Tibial artery (tissue), 4 donors: Measurements from ENCODE around the gene HSF4.
A peak's percentile ranks its signal among the peaks of the same experiment; 100 is the strongest.

Source experiments
- DNase-seq, 2 donors: peaks; one replicate each; pipeline ENCODE4 v3.0.0-alpha.2; 2019
- H3K27ac ChIP-seq, 2 donors: fragments of 200-600 bp; sonication (generic) in 1 of 2; 1 replicate in 1 of 2; 2 replicates in 1 of 2; pipeline ENCODE4 v1.5.1; 2018 to 2019; ENCODE audit warnings: mild to moderate bottlenecking in 1 of 2
- H3K27me3 ChIP-seq, 2 donors: fragments of 200-600 bp; sonication (generic) in 1 of 2; one replicate each; pipeline versions ENCODE4 v1.5.1 to v1.6.0; 2016 to 2019
- H3K36me3 ChIP-seq, 3 donors: fragments of 200-600 bp; sonication (generic) in 2 of 3; one replicate each; pipeline ENCODE4 v1.5.1; 2016 to 2019; ENCODE audit warnings: mild to moderate bottlenecking in 2 of 3
- H3K4me1 ChIP-seq, 4 donors: fragments of 200-600 bp; sonication (generic) in 2 of 4; 1 replicate in 3 of 4; 2 replicates in 1 of 4; pipeline ENCODE4 v1.5.1; 2016 to 2019
- H3K4me3 ChIP-seq, 2 donors: fragments of 200-600 bp; sonication (generic) in 1 of 2; 1 replicate in 1 of 2; 2 replicates in 1 of 2; pipeline ENCODE4 v1.5.1; 2018 to 2019; ENCODE audit warnings: mild to moderate bottlenecking in 2 of 2
- H3K9me3 ChIP-seq, 3 donors: fragments of 200-600 bp; sonication (generic) in 1 of 3; one replicate each; pipeline ENCODE4 v1.5.1; 2016 to 2019
- intact Hi-C: fragments of 100-400 bp; cut with DNase I; formaldehyde crosslinking; loops from one replicate; pipeline ENCODE4 v1.15.0; 2023; ENCODE audit warnings: low total_unique reads
- TF ChIP-seq, protein P1 (sequence below), 2 experiments: fragments of 200-600 bp in 1 of 2; fragments of 450-650 bp in 1 of 2; IDR thresholded peaks; one replicate each; pipeline ENCODE4 v1.5.1; 2017 to 2019; ENCODE audit warnings: antibody characterized with exemption in 2 of 2, mild to moderate bottlenecking in 1 of 2, moderate library complexity in 1 of 2

Gene HSF4

DNA sequence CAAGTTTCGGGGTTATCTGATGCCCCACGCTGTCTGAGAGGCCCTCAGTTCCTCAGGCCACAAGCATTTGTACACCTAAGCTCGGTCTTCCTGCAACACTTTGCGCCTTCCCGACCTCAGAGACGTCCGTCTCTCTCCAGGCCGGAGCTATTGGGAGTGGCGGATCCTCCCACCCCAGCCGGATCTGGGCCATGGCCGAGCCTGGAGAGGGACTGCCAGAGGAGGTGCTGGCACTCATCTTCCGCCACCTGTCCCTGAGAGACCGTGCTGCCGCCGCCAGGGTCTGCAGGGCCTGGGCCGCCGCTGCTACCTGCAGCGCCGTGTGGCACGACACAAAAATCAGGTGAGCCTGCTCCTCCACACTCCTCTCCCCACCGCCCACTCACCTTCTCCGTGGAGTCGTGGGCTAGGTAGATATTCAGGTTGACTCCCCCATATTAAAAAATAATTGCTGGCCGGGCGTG lies 2.9 kb upstream of the HSF4 start:
- H3K4me1 ChIP-seq = peaks cover 4 to 72% (median 62%) of the 10 kb centered on the region in 4 donors
- DNase-seq = no peak
- H3K36me3 ChIP-seq = no peaks in the 10 kb centered on the region
- no peak overlapping the region for H3K27ac ChIP-seq
- H3K9me3 ChIP-seq = no peaks in the 10 kb centered on the region
- intact Hi-C loops = loop anchor here (5.0 kb wide), 1 partner anchor 279 kb away; the partner anchor contains the start of gene PDP2
- H3K27me3 ChIP-seq = peaks cover 0 to 45% of the 10 kb centered on the region in 2 donors
- peak overlapping the region in 1 of 2 donors; percentile 93 for H3K4me3 ChIP-seq
- TF ChIP-seq, protein P1, sequence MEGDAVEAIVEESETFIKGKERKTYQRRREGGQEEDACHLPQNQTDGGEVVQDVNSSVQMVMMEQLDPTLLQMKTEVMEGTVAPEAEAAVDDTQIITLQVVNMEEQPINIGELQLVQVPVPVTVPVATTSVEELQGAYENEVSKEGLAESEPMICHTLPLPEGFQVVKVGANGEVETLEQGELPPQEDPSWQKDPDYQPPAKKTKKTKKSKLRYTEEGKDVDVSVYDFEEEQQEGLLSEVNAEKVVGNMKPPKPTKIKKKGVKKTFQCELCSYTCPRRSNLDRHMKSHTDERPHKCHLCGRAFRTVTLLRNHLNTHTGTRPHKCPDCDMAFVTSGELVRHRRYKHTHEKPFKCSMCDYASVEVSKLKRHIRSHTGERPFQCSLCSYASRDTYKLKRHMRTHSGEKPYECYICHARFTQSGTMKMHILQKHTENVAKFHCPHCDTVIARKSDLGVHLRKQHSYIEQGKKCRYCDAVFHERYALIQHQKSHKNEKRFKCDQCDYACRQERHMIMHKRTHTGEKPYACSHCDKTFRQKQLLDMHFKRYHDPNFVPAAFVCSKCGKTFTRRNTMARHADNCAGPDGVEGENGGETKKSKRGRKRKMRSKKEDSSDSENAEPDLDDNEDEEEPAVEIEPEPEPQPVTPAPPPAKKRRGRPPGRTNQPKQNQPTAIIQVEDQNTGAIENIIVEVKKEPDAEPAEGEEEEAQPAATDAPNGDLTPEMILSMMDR (IDR thresholded peaks at IDR 0.05) = no peak

DNA sequence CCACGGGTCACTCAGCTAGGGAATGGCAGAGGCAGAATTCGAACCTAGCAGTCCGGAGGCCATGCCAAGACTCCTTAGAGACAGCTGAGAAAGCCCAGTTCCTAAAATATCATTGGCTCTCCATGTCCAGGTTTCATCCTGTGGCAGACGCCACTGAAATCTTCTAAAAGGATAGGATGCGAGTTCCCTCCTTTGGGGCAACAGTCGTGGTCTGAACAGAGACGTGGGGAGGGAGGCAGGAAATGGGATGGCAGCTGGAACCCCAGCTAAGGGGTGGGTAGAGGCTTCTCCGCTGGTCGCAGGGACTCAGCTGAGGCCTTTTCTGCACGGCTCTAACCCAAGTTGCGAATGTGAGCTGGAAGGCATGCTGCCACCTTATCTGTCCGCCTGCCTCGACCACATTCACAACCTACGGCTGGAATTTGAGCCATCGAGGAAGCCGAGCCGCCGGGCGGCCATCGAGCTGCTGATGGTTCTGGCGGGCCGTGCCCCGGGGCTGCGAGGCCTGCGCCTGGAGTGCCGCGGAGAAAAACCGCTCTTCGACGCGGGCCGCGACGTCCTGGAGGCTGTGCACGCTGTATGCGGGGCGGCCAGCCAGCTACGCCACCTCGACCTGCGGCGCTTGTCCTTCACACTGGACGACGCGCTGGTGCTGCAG lies 1.9 kb upstream of the HSF4 start:
- Histone ChIP-seq H3K36me3 (no peaks in the 10 kb centered on the region), H3K27me3 (peaks cover 0 to 45% of the 10 kb centered on the region in 2 donors), H3K4me1 (peaks cover 4 to 72% (median 62%) of the 10 kb centered on the region in 4 donors), H3K9me3 (no peaks in the 10 kb centered on the region), H3K4me3 (peak overlapping the region; percentile 47 to 51), H3K27ac (peak overlapping the region; percentile 57 to 73)
- intact Hi-C loops = loop anchor here (5.0 kb wide), 1 partner anchor 280 kb away; the partner anchor contains the start of gene PDP2
- DNase-seq = no peak
- TF ChIP-seq, protein P1 (IDR thresholded peaks at IDR 0.05) = no peak

DNA sequence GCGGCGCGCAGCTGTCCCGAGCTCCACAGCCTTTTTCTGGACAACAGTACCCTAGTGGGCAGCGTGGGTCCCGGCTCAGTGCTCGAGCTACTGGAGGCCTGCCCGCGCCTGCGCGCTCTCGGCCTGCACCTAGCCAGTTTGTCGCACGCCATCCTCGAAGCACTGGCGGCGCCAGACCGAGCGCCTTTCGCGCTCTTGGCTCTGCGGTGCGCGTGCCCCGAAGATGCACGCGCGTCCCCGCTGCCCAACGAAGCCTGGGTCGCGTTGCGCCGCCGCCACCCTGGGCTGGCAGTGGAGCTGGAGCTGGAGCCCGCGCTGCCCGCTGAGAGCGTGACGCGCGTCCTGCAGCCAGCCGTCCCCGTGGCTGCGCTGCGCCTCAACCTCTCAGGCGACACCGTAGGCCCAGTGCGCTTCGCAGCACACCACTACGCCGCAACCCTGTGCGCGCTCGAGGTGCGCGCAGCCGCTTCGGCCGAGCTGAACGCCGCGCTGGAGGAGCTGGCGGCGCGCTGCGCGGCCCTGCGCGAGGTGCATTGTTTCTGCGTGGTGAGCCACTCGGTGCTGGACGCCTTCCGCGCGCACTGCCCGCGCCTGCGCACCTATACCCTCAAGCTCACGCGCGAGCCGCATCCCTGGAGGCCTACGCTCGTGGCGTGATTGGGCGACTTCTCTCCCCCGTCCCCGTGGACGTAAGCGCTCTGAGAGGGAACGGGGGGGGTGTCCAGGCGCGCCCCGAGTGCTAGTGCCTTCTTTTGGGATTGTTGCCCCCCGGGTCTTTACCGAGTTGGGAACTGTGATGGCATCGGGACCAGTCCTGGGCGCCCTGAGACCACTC lies 1.2 kb upstream of the HSF4 start:
- peak overlapping the region; percentile 57 to 73 for H3K27ac ChIP-seq
- peaks cover 0 to 45% of the 10 kb centered on the region in 2 donors for H3K27me3 ChIP-seq
- peak in 1 of 2 donors; percentile 86 for DNase-seq
- no peaks in the 10 kb centered on the region for H3K9me3 ChIP-seq
- TF ChIP-seq, protein P1 (IDR thresholded peaks at IDR 0.05) = no peak
- peaks cover 4 to 71% (median 62%) of the 10 kb centered on the region in 4 donors for H3K4me1 ChIP-seq
- H3K36me3 ChIP-seq = no peaks in the 10 kb centered on the region
- intact Hi-C loops = loop anchor here (5.0 kb wide), 1 partner anchor 281 kb away; the partner anchor contains the start of gene PDP2
- H3K4me3 ChIP-seq = peak overlapping the region; percentile 47 to 51

DNA sequence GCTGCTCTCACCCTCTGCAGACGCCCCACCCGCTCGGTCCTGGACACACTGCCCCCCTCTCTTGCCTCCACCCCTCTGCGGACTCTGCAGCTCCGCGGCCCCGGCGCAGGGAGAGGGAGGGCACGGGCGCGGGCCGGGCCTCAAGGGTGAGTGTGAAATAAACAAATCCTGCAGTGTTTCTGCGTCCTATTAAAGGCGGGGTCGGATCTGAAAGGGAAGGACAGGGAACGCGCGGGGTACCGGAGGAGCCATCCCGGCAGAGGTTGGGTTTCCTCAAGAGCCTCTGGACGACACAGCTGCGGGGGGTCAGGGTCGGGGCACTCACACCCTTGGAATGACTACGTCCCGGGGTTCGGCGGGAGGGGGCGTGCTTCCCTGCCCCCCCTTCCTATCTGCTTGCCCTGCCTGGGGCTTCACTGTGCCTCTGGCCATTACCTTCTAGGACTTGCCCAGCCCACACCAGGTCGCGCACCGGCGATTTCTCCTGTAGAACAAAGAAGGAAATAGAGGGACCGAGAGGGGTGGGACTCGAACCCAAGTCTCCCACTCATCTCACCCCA lies 466 bp upstream of the HSF4 start:
- Histone ChIP-seq H3K4me1 (peaks cover 4 to 71% (median 60%) of the 10 kb centered on the region in 4 donors), H3K36me3 (no peaks in the 10 kb centered on the region), H3K9me3 (no peaks in the 10 kb centered on the region), H3K4me3 (peak overlapping the region; percentile 47 to 51), H3K27me3 (peaks cover 0 to 45% of the 10 kb centered on the region in 2 donors), H3K27ac (peak overlapping the region; percentile 57 to 73)
- DNase-seq = no peak
- TF ChIP-seq, protein P1 (IDR thresholded peaks at IDR 0.05) = no peak
- intact Hi-C loops = loop anchor here (5.0 kb wide), 1 partner anchor 282 kb away; the partner anchor contains the start of gene PDP2
